Measurements from ENCODE around the gene CCDC18.

The CCDC18 gene

DNA sequence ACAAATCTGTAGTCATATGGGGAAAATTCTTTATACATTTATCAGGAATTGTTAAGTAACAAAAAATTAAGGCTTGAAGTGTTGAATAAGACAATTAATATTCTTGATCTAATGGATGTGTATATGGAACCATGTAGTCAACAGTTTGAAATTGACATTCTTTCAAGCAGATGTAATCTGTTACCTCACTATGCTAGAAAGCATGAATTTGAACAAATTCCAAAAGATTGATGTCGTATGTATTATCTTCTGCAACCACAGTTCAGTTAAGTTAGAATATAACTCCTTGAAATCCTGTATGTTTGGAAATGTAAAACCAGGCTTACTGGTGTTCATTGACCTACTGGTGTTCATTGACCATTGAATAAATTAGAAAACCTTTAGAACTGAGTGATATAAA, 16.1 kb downstream of the CCDC18 start:
- H3K4me3 ChIP-seq (replicated peaks; ENCODE audit: insufficient read depth, low read length): no peak overlapping the region
- no peaks in the 10 kb centered on the region for H3K27me3 ChIP-seq (ENCODE audit: insufficient read depth, poor library complexity, severe bottlenecking)
- DNase-seq (ENCODE audit: low read depth in 1 of 2, low spot score in 1 of 2): no peak
- TF ChIP-seq, protein P1, sequence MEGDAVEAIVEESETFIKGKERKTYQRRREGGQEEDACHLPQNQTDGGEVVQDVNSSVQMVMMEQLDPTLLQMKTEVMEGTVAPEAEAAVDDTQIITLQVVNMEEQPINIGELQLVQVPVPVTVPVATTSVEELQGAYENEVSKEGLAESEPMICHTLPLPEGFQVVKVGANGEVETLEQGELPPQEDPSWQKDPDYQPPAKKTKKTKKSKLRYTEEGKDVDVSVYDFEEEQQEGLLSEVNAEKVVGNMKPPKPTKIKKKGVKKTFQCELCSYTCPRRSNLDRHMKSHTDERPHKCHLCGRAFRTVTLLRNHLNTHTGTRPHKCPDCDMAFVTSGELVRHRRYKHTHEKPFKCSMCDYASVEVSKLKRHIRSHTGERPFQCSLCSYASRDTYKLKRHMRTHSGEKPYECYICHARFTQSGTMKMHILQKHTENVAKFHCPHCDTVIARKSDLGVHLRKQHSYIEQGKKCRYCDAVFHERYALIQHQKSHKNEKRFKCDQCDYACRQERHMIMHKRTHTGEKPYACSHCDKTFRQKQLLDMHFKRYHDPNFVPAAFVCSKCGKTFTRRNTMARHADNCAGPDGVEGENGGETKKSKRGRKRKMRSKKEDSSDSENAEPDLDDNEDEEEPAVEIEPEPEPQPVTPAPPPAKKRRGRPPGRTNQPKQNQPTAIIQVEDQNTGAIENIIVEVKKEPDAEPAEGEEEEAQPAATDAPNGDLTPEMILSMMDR (IDR thresholded peaks at IDR 0.05; ENCODE audit: insufficient read depth, low read length): no peak
- no peak for TF ChIP-seq POLR2AphosphoS5 (IDR thresholded peaks at IDR 0.05; ENCODE audit: low read depth)
- TF ChIP-seq, protein P2, sequence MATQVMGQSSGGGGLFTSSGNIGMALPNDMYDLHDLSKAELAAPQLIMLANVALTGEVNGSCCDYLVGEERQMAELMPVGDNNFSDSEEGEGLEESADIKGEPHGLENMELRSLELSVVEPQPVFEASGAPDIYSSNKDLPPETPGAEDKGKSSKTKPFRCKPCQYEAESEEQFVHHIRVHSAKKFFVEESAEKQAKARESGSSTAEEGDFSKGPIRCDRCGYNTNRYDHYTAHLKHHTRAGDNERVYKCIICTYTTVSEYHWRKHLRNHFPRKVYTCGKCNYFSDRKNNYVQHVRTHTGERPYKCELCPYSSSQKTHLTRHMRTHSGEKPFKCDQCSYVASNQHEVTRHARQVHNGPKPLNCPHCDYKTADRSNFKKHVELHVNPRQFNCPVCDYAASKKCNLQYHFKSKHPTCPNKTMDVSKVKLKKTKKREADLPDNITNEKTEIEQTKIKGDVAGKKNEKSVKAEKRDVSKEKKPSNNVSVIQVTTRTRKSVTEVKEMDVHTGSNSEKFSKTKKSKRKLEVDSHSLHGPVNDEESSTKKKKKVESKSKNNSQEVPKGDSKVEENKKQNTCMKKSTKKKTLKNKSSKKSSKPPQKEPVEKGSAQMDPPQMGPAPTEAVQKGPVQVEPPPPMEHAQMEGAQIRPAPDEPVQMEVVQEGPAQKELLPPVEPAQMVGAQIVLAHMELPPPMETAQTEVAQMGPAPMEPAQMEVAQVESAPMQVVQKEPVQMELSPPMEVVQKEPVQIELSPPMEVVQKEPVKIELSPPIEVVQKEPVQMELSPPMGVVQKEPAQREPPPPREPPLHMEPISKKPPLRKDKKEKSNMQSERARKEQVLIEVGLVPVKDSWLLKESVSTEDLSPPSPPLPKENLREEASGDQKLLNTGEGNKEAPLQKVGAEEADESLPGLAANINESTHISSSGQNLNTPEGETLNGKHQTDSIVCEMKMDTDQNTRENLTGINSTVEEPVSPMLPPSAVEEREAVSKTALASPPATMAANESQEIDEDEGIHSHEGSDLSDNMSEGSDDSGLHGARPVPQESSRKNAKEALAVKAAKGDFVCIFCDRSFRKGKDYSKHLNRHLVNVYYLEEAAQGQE (IDR thresholded peaks at IDR 0.05; ENCODE audit: insufficient replicate concordance, low read depth): no peak
- no peak overlapping the region for H3K27ac ChIP-seq (replicated peaks)

DNA sequence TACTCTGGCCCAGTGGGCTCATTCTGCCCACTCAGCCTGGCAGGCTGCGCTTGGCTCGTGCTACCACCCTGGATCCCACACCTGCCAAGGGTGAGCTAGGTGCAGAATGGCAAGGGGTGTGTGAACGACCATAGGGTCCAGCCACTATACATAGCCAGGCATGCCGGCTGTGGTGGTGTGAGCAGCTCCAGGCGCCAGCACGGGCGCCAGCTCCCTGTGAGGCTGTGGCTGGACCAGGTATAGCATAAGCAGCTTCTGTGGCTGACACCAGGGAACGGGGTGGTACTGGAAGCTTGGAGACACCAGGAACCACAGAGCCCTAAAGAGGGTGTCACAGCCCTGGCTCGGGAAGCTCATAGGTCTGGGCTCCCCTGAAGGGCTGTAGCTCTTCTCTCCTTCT, 18.6 kb downstream of the CCDC18 start:
- TF ChIP-seq POLR2AphosphoS5 (IDR thresholded peaks at IDR 0.05; ENCODE audit: low read depth) (no peak), SPI1 (IDR thresholded peaks at IDR 0.05; ENCODE audit: borderline replicate concordance, low read depth) (no peak), GABPA (IDR thresholded peaks at IDR 0.05; ENCODE audit: low read depth) (no peak)
- TF ChIP-seq, protein P1 (IDR thresholded peaks at IDR 0.05; ENCODE audit: insufficient read depth, low read length): no peak
- TF ChIP-seq, protein P2 (IDR thresholded peaks at IDR 0.05; ENCODE audit: insufficient replicate concordance, low read depth): no peak
- Histone ChIP-seq H3K27ac (replicated peaks) (no peak overlapping the region), H3K27me3 (ENCODE audit: insufficient read depth, poor library complexity, severe bottlenecking) (no peaks in the 10 kb centered on the region), H3K4me3 (replicated peaks; ENCODE audit: insufficient read depth, low read length) (no peak overlapping the region)
- DNase-seq (ENCODE audit: low read depth in 1 of 2, low spot score in 1 of 2): no peak

DNA sequence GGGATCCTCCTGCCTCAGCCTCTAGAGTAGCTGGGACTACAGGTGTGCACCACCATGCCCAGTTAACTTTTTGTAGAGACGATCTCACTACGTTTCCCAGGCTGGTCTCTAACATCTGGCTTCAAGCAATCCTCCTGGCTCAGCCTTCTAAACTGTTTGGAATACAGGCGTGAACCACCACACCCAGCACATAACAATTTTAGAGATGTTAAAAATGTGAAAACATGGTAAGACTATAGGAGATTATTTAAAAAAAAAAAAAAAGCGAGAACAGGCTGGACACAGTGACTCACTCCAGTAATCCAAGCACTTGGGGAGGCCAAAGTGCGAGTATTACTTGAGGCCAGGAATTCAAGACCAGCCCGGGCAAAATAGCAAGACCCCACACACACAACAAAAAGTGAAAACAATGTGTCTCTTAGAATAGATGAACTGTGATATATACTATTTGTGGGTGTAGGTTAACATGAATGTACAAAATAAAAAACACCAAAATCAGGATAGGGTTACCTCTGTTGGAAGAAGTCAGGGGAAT, 19.6 kb downstream of the CCDC18 start:
- DNase-seq (ENCODE audit: low read depth in 1 of 2, low spot score in 1 of 2): no peak
- Histone ChIP-seq H3K4me3 (replicated peaks; ENCODE audit: insufficient read depth, low read length) (no peak overlapping the region), H3K27me3 (ENCODE audit: insufficient read depth, poor library complexity, severe bottlenecking) (no peaks in the 10 kb centered on the region), H3K27ac (replicated peaks) (no peak overlapping the region)
- TF ChIP-seq POLR2AphosphoS5 (IDR thresholded peaks at IDR 0.05; ENCODE audit: low read depth): no peak

DNA sequence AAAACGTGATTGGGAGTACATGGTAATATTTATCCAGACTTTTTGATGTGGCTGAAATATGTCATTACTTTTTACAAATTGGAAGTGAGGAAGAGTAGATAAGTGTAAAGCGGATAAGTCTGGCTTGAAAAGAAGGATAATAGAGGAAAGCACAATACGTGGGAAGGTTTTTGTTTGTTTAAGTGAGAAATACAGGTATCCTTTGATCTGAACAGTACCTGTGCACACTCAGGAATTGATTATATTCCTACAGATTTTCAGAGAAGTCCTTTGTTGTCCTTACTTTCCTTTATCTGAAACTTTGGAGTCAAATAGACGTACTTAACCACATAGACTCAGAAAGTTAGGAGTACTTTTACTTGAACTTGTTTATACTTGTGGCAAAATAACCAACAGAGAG, 20.2 kb downstream of the CCDC18 start:
- DNase-seq (ENCODE audit: low read depth in 1 of 2, low spot score in 1 of 2): no peak
- Histone ChIP-seq H3K27ac (replicated peaks) (no peak overlapping the region), H3K27me3 (ENCODE audit: insufficient read depth, poor library complexity, severe bottlenecking) (no peaks in the 10 kb centered on the region), H3K4me3 (replicated peaks; ENCODE audit: insufficient read depth, low read length) (no peak overlapping the region)
- TF ChIP-seq GABPA (IDR thresholded peaks at IDR 0.05; ENCODE audit: low read depth) (no peak), POLR2AphosphoS5 (IDR thresholded peaks at IDR 0.05; ENCODE audit: low read depth) (no peak), SPI1 (IDR thresholded peaks at IDR 0.05; ENCODE audit: borderline replicate concordance, low read depth) (no peak)
- TF ChIP-seq, protein P1 (IDR thresholded peaks at IDR 0.05; ENCODE audit: insufficient read depth, low read length): no peak
- TF ChIP-seq, protein P2 (IDR thresholded peaks at IDR 0.05; ENCODE audit: insufficient replicate concordance, low read depth): no peak

All from HL-60 (cell line).